Karpas-422 (cell line): ENCODE results near the gene CGN. TPM values are rescaled to one million over a fixed set of nuclear protein-coding genes. Genes with fewer than 3 reads are reported as not detected.

Source experiments
- DNase-seq: peaks from one replicate; pipeline ENCODE4 v3.0.0-alpha.2; 2015
- H2AFZ ChIP-seq: fragments of 200-600 bp; sonication (generic); 2 replicates; pipeline ENCODE4 v1.6.1; 2014; ENCODE audit warnings: antibody characterized with exemption, low read length, mixed read lengths
- H3K27ac ChIP-seq: fragments of 200-600 bp; sonication (generic); 2 replicates; pipeline ENCODE4 v1.5.1; 2014; ENCODE audit warnings: mild to moderate bottlenecking, low read length, moderate library complexity
- H3K27me3 ChIP-seq: fragments of 200-600 bp; sonication (generic); 2 replicates; pipeline ENCODE4 v1.6.1; 2014; ENCODE audit warnings: low read length, mixed read lengths
- H3K36me3 ChIP-seq: fragments of 200-600 bp; sonication (generic); 2 replicates; pipeline ENCODE4 v1.6.1; 2014; ENCODE audit warnings: low read length, mixed read lengths; ENCODE audit not compliant: insufficient read depth
- H3K4me1 ChIP-seq: fragments of 200-600 bp; sonication (generic); 2 replicates; pipeline ENCODE4 v1.6.1; 2014; ENCODE audit warnings: mild to moderate bottlenecking, low read length, mixed read lengths
- H3K4me2 ChIP-seq: fragments of 200-600 bp; sonication (generic); 2 replicates; pipeline ENCODE4 v1.6.1; 2014; ENCODE audit warnings: low read length, low read depth, mild to moderate bottlenecking; ENCODE audit not compliant: poor library complexity, severe bottlenecking
- H3K4me3 ChIP-seq: fragments of 200-600 bp; sonication (generic); 2 replicates; pipeline ENCODE4 v1.5.1; 2014; ENCODE audit warnings: mild to moderate bottlenecking, antibody characterized with exemption, low read length, mixed read lengths
- H3K79me2 ChIP-seq: fragments of 200-600 bp; sonication (generic); 2 replicates; pipeline ENCODE4 v1.6.1; 2014; ENCODE audit warnings: mild to moderate bottlenecking, low read length, mixed read lengths
- H3K9ac ChIP-seq: fragments of 200-600 bp; sonication (generic); 2 replicates; pipeline ENCODE4 v1.6.0; 2014; ENCODE audit warnings: low read length
- H3K9me2 ChIP-seq: fragments of 200-600 bp; sonication (generic), shearing (Covaris generic); replicated peaks from 2 replicates; pipeline ENCODE4 v1.6.0; 2014; ENCODE audit warnings: mild to moderate bottlenecking, low read length, moderate library complexity; ENCODE audit not compliant: insufficient read depth
- H3K9me3 ChIP-seq: fragments of 300-700, 200-600 bp; sonication (generic); 2 replicates; pipeline ENCODE4 v1.6.1; 2014; ENCODE audit warnings: low read length, mixed read lengths
- H4K20me1 ChIP-seq: fragments of 200-600 bp; sonication (generic); 2 replicates; pipeline ENCODE4 v1.6.1; 2014; ENCODE audit warnings: mild to moderate bottlenecking, antibody characterized with exemption, low read length, low read depth; ENCODE audit not compliant: insufficient read depth
- total RNA-seq: library from RNA; depleted of rRNA; stranded (reverse); fragments of >200 nt; shearing (Covaris generic); gene quantifications from 2 replicates; pipeline ENCODE4 v1.2.3, GENCODE V29; 2014; ENCODE audit warnings: low replicate concordance

CGN gene
- total RNA-seq, 1 experiment from 2014 or later, result not detected

DNA sequence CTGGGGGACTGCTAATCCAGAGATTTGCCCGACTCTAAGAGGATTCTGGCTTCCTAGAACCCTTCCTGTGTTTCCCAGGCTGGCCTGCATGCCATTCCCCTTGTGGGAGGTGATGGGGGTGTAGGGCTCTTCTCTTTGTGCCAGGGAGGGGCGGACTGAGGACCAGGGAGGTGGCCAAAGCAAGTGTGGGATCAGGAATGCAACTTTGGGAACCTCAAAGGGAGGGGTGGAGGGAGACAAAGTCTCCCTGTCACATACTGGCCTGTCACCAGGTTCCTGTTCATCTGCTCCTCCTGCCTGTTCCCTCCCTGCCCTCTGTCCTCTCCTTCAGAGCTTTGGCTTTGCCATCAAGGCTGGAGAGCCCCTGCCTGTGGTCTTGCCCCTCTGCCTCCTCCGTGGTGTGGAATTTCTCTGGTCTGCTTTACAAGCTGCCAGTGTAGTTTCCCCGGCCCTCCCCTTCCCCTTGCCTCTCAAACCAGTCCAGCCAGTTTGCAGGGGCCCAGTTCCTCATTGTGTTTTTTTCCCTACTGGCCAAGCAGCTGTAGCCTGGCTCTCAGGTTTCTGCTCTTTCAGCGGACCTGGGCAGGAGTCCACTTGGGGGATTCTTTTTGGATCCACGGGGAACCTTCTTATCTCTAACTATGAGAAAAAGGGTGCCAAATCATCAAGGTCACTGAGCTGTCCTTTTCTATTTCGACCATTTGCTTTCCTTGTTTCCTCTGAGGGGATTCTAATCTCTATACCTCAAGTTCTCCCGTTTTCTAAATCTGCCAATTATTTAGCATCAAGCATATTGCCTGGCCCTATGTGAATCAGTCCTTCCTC lies 1.8 kb downstream of the CGN start:
- H3K9me2 ChIP-seq, result no peaks in the 10 kb centered on the region
- H3K9ac ChIP-seq, result no peak overlapping the region
- no peaks in the 10 kb centered on the region for H3K79me2 ChIP-seq
- H3K4me3 ChIP-seq, result no peak overlapping the region
- no peaks in the 10 kb centered on the region for H4K20me1 ChIP-seq
- no peak overlapping the region for H3K27ac ChIP-seq
- peaks cover 21% of the 10 kb centered on the region for H3K4me1 ChIP-seq
- H2AFZ ChIP-seq, result no peak overlapping the region
- no peaks in the 10 kb centered on the region for H3K9me3 ChIP-seq
- no peaks in the 10 kb centered on the region for H3K27me3 ChIP-seq
- DNase-seq, result no peak
- H3K36me3 ChIP-seq, result no peaks in the 10 kb centered on the region
- no peak overlapping the region for H3K4me2 ChIP-seq

- no peak for DNase-seq
- Histone ChIP-seq H3K79me2 (no peaks in the 10 kb centered on the region), H3K27ac (no peak overlapping the region), H4K20me1 (no peaks in the 10 kb centered on the region), H3K4me1 (peaks cover 21% of the 10 kb centered on the region), H3K9me3 (no peaks in the 10 kb centered on the region), H3K27me3 (no peaks in the 10 kb centered on the region), H3K36me3 (no peaks in the 10 kb centered on the region), H3K4me2 (no peak overlapping the region), H3K9me2 (no peaks in the 10 kb centered on the region), H3K9ac (no peak overlapping the region), H3K4me3 (no peak overlapping the region), H2AFZ (no peak overlapping the region)
Measured at GRCh38 chr1:151513626-151514121, 2.5 kb downstream of the CGN start.

GRCh38 chr1:151514366-151514765 lies 3.2 kb downstream of the CGN start:
- no peak overlapping the region for H3K4me2 ChIP-seq
- no peaks in the 10 kb centered on the region for H3K9me3 ChIP-seq
- no peak overlapping the region for H2AFZ ChIP-seq
- no peak for DNase-seq
- no peak overlapping the region for H3K4me3 ChIP-seq
- no peak overlapping the region for H3K27ac ChIP-seq
- no peaks in the 10 kb centered on the region for H3K9me2 ChIP-seq
- H3K79me2 ChIP-seq, result no peaks in the 10 kb centered on the region
- H3K4me1 ChIP-seq, result peaks cover 21% of the 10 kb centered on the region
- no peaks in the 10 kb centered on the region for H3K36me3 ChIP-seq
- H4K20me1 ChIP-seq, result no peaks in the 10 kb centered on the region
- no peaks in the 10 kb centered on the region for H3K27me3 ChIP-seq
- no peak overlapping the region for H3K9ac ChIP-seq

DNA sequence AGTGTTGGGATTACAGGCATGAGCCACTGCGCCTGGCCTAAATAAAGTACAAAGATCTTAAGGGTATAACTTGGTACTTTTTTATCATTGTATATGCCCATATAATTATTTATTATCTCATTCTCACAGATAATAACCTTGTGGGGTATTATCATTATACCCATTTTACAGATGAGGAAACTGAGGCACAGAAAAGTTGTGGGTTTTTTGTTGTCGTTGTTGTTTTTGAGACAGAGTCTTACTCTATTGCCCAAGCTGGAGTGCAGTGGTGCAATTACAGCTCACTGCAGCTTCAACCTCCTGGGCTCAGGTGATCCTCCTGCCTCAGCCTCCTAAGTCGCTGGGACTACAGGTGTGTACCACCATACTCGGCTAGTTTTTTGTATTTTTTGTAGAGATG lies 4.1 kb downstream of the CGN start:
- DNase-seq, result no peak
- Histone ChIP-seq H2AFZ (no peak overlapping the region), H3K27ac (no peak overlapping the region), H3K36me3 (no peaks in the 10 kb centered on the region), H3K27me3 (no peaks in the 10 kb centered on the region), H3K79me2 (no peaks in the 10 kb centered on the region), H3K4me3 (no peak overlapping the region), H3K9me3 (no peaks in the 10 kb centered on the region), H3K9me2 (no peaks in the 10 kb centered on the region), H3K9ac (no peak overlapping the region), H3K4me2 (no peak overlapping the region), H4K20me1 (no peaks in the 10 kb centered on the region), H3K4me1 (peaks cover 20% of the 10 kb centered on the region)

- Histone ChIP-seq H3K36me3 (no peaks in the 10 kb centered on the region), H3K9ac (no peak overlapping the region), H4K20me1 (no peaks in the 10 kb centered on the region), H3K27ac (no peak overlapping the region), H3K9me3 (no peaks in the 10 kb centered on the region), H2AFZ (no peak overlapping the region), H3K79me2 (no peaks in the 10 kb centered on the region), H3K4me1 (peaks cover 13% of the 10 kb centered on the region), H3K4me2 (no peak overlapping the region), H3K9me2 (no peaks in the 10 kb centered on the region), H3K27me3 (no peaks in the 10 kb centered on the region), H3K4me3 (no peak overlapping the region)
- no peak for DNase-seq
Measured at GRCh38 chr1:151516031-151516511, 4.9 kb downstream of the CGN start.

DNA sequence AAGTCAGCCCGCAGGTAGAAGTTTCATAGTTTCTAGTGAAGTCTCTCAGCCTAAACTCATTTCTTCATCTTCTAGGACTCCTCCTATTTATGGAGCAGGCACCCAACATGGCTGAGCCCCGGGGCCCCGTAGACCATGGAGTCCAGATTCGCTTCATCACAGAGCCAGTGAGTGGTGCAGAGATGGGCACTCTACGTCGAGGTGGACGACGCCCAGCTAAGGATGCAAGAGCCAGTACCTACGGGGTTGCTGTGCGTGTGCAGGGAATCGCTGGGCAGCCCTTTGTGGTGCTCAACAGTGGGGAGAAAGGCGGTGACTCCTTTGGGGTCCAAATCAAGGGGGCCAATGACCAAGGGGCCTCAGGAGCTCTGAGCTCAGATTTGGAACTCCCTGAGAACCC lies 7.2 kb downstream of the CGN start:
- DNase-seq, result no peak
- no peak overlapping the region for H2AFZ ChIP-seq
- H3K9me3 ChIP-seq, result no peaks in the 10 kb centered on the region
- H3K4me3 ChIP-seq, result no peak overlapping the region
- H3K9ac ChIP-seq, result no peak overlapping the region
- H3K36me3 ChIP-seq, result no peaks in the 10 kb centered on the region
- no peaks in the 10 kb centered on the region for H3K27me3 ChIP-seq
- no peak overlapping the region for H3K27ac ChIP-seq
- H3K9me2 ChIP-seq, result no peaks in the 10 kb centered on the region
- no peaks in the 10 kb centered on the region for H4K20me1 ChIP-seq
- H3K4me1 ChIP-seq, result no peaks in the 10 kb centered on the region
- no peaks in the 10 kb centered on the region for H3K79me2 ChIP-seq
- H3K4me2 ChIP-seq, result no peak overlapping the region

GRCh38 chr1:151518936-151519335 lies 7.7 kb downstream of the CGN start:
- Histone ChIP-seq H3K9ac (no peak overlapping the region), H2AFZ (no peak overlapping the region), H3K36me3 (no peaks in the 10 kb centered on the region), H3K27me3 (no peaks in the 10 kb centered on the region), H3K79me2 (no peaks in the 10 kb centered on the region), H4K20me1 (no peaks in the 10 kb centered on the region), H3K4me2 (no peak overlapping the region), H3K9me3 (no peaks in the 10 kb centered on the region), H3K27ac (no peak overlapping the region), H3K4me1 (no peaks in the 10 kb centered on the region), H3K4me3 (no peak overlapping the region), H3K9me2 (no peaks in the 10 kb centered on the region)
- no peak for DNase-seq

- Histone ChIP-seq H2AFZ (no peak overlapping the region), H3K4me1 (no peaks in the 10 kb centered on the region), H3K9me3 (no peaks in the 10 kb centered on the region), H3K4me3 (no peak overlapping the region), H3K79me2 (no peaks in the 10 kb centered on the region), H3K27ac (no peak overlapping the region), H3K9ac (no peak overlapping the region), H3K27me3 (no peaks in the 10 kb centered on the region), H3K36me3 (no peaks in the 10 kb centered on the region), H4K20me1 (no peaks in the 10 kb centered on the region), H3K4me2 (no peak overlapping the region), H3K9me2 (no peaks in the 10 kb centered on the region)
- no peak for DNase-seq
Measured at GRCh38 chr1:151519667-151520066, 8.5 kb downstream of the CGN start.
